ENCODE data around the gene SLC24A4.

- TF ChIP-seq, protein P1, sequence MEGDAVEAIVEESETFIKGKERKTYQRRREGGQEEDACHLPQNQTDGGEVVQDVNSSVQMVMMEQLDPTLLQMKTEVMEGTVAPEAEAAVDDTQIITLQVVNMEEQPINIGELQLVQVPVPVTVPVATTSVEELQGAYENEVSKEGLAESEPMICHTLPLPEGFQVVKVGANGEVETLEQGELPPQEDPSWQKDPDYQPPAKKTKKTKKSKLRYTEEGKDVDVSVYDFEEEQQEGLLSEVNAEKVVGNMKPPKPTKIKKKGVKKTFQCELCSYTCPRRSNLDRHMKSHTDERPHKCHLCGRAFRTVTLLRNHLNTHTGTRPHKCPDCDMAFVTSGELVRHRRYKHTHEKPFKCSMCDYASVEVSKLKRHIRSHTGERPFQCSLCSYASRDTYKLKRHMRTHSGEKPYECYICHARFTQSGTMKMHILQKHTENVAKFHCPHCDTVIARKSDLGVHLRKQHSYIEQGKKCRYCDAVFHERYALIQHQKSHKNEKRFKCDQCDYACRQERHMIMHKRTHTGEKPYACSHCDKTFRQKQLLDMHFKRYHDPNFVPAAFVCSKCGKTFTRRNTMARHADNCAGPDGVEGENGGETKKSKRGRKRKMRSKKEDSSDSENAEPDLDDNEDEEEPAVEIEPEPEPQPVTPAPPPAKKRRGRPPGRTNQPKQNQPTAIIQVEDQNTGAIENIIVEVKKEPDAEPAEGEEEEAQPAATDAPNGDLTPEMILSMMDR (conservative IDR thresholded peaks at IDR 0.05; ENCODE audit: low read length): no peak
- TF ChIP-seq EZH2phosphoT487 (IDR thresholded peaks at IDR 0.05; ENCODE audit: borderline replicate concordance): no peak
Measured at GRCh38 chr14:92372230-92372629, 49.3 kb downstream of the SLC24A4 start.
